Upper lobe of right lung (tissue), 1 donor: ENCODE data around the gene WRNIP1. TPM values are rescaled to one million over a fixed set of nuclear protein-coding genes. Genes with fewer than 3 reads are reported as not detected.

Experiments
- ATAC-seq: fragments of 200-7000 bp; cut with Tn5 transposase; one replicate; pipeline ENCODE4 v1.9.1; 2020; ENCODE audit warnings: mild to moderate bottlenecking, moderate library complexity
- DNase-seq: peaks from one replicate; pipeline ENCODE4 v3.0.0-alpha.2; 2020
- H3K27ac ChIP-seq: fragments of 200-600 bp; one replicate; pipeline ENCODE4 v1.8.0; 2022
- H3K27me3 ChIP-seq: fragments of 200-600 bp; one replicate; pipeline ENCODE4 v1.8.0; 2022; ENCODE audit warnings: mild to moderate bottlenecking
- H3K36me3 ChIP-seq: fragments of 200-600 bp; one replicate; pipeline ENCODE4 v1.8.0; 2022
- H3K4me1 ChIP-seq: fragments of 200-600 bp; one replicate; pipeline ENCODE4 v1.8.0; 2022
- H3K4me3 ChIP-seq: fragments of 200-600 bp; one replicate; pipeline ENCODE4 v1.8.0; 2022; ENCODE audit warnings: mild to moderate bottlenecking
- H3K9me3 ChIP-seq: fragments of 200-600 bp; one replicate; pipeline ENCODE4 v1.8.0; 2022
- intact Hi-C: fragments of 100-400 bp; cut with DNase I; formaldehyde crosslinking; loops from one replicate; pipeline ENCODE4 v1.11.0; 2022
- total RNA-seq: library from RNA; stranded (reverse); fragmentation: NEBNext Ultra II Directional; extraction: Animal tissue kit (Norgen Biotek cat#: 25700); gene quantifications from one replicate; pipeline ENCODE4 v1.2.1, GENCODE V29; 2021
- TF ChIP-seq, protein P1 (sequence below): fragments of 200-600 bp; IDR thresholded peaks from one replicate; pipeline ENCODE4 v1.8.0; 2022; ENCODE audit warnings: antibody characterized with exemption
- donor health status: DM: no; HTN: yes; CAD: no; lungs with severe emphysema.

The WRNIP1 gene
- total RNA-seq, 1 donor from 2014 or later = 42.9 TPM

DNA sequence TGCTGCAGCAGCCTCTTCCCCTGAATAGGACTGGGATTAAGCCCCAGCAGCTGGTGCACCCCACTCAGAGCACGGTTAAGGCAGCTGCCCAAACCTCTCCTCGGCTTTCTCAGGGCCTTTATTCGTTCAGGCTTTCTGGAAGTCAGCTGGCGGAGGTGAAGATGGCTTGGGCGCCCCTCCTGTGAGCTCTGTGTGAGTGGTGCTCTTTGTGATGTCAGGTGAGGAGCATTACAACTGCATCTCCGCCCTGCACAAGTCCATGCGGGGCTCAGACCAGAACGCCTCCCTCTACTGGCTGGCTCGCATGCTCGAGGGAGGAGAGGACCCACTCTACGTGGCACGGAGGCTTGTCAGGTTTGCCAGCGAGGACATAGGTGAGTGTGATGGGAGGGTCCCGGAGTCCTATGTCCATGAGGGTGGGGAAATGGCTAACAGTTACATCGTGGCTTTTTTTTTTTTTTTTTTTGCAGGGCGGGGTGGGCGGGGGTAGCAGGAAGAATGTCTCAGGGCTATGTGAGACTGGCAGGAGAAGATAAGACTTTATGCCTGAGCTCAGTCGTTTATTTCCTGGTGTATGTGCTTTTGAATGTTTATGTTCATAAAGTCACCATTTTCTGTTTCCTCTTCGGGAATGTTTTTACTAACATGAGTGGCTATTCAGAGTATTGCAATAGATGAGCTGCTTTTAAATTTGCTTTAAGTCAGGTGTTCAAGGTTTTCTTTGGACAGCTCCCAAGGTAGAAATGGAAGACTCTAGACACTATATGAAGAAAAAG, 18.2 kb downstream of the WRNIP1 start:
- no peaks in the 10 kb centered on the region for H3K27me3 ChIP-seq
- H3K4me1 ChIP-seq = peaks cover 13% of the 10 kb centered on the region
- no peak overlapping the region for H3K27ac ChIP-seq
- ATAC-seq = peak; percentile 50
- no peaks in the 10 kb centered on the region for H3K9me3 ChIP-seq
- TF ChIP-seq, protein P1, sequence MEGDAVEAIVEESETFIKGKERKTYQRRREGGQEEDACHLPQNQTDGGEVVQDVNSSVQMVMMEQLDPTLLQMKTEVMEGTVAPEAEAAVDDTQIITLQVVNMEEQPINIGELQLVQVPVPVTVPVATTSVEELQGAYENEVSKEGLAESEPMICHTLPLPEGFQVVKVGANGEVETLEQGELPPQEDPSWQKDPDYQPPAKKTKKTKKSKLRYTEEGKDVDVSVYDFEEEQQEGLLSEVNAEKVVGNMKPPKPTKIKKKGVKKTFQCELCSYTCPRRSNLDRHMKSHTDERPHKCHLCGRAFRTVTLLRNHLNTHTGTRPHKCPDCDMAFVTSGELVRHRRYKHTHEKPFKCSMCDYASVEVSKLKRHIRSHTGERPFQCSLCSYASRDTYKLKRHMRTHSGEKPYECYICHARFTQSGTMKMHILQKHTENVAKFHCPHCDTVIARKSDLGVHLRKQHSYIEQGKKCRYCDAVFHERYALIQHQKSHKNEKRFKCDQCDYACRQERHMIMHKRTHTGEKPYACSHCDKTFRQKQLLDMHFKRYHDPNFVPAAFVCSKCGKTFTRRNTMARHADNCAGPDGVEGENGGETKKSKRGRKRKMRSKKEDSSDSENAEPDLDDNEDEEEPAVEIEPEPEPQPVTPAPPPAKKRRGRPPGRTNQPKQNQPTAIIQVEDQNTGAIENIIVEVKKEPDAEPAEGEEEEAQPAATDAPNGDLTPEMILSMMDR = no peak
- no peak overlapping the region for H3K4me3 ChIP-seq
- H3K36me3 ChIP-seq = peaks cover 57% of the 10 kb centered on the region
- intact Hi-C loops = no loop called here
- DNase-seq = no peak

DNA sequence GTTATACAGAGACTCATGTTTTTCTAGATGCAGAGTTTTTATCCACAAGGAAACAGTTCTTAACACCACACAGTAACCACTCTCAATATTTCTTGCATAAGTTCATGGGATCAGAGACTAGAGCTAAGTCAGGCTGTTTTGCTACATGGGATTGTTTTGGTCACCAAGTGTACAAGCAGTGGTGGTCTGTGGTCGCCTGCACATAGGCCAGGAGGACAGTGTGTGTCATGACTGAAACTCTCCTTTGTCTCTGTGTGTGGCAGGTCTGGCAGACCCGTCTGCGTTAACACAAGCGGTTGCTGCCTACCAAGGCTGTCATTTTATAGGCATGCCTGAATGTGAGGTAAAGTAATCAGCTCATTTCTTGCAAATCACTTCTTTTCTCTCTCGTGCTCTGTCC, 18.9 kb downstream of the WRNIP1 start:
- TF ChIP-seq, protein P1 = no peak
- Histone ChIP-seq H3K36me3 (peaks cover 51% of the 10 kb centered on the region), H3K27me3 (no peaks in the 10 kb centered on the region), H3K4me1 (peaks cover 13% of the 10 kb centered on the region), H3K4me3 (no peak overlapping the region), H3K27ac (no peak overlapping the region), H3K9me3 (no peaks in the 10 kb centered on the region)
- intact Hi-C loops = no loop called here
- DNase-seq = no peak
- no peak for ATAC-seq

DNA sequence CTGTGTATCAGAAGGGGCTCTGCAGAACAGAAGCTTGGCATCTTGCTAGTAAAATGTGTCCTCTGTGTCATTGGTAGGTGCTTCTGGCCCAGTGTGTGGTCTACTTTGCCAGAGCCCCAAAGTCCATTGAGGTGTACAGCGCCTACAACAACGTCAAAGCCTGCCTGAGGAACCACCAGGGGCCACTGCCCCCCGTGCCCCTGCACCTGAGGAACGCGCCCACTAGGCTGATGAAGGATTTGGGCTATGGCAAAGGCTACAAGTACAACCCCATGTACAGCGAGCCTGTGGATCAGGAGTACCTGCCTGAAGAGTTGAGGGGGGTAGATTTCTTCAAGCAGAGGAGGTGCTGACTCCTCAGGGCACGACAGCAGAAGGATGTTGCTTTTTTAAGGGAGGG, 19.7 kb downstream of the WRNIP1 start:
- Histone ChIP-seq H3K4me1 (peaks cover 13% of the 10 kb centered on the region), H3K4me3 (no peak overlapping the region), H3K9me3 (no peaks in the 10 kb centered on the region), H3K27ac (no peak overlapping the region), H3K27me3 (no peaks in the 10 kb centered on the region), H3K36me3 (peaks cover 43% of the 10 kb centered on the region)
- intact Hi-C loops = no loop called here
- DNase-seq (no peak), ATAC-seq (no peak)
- TF ChIP-seq, protein P1 = no peak

DNA sequence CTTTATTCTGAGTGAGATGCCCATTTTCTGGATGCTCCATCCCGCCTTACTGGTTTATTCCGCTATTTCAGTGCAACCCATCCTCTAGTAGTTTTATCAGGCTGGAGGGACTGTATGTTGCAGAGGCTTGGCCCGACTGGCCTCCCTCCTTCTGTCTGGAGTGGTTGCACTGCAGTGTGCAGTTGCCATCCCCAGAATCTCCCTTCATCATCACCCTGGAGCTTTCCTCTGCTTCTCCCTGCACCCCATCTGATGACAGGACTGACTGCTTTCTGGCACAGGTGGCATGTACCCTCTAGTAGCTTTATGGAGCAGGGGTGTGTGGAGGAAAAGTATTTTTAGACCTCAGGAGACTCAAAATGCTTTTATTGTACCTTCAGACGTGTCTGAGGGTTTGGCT, 21.1 kb downstream of the WRNIP1 start:
- TF ChIP-seq, protein P1 = no peak
- intact Hi-C loops = no loop called here

DNA sequence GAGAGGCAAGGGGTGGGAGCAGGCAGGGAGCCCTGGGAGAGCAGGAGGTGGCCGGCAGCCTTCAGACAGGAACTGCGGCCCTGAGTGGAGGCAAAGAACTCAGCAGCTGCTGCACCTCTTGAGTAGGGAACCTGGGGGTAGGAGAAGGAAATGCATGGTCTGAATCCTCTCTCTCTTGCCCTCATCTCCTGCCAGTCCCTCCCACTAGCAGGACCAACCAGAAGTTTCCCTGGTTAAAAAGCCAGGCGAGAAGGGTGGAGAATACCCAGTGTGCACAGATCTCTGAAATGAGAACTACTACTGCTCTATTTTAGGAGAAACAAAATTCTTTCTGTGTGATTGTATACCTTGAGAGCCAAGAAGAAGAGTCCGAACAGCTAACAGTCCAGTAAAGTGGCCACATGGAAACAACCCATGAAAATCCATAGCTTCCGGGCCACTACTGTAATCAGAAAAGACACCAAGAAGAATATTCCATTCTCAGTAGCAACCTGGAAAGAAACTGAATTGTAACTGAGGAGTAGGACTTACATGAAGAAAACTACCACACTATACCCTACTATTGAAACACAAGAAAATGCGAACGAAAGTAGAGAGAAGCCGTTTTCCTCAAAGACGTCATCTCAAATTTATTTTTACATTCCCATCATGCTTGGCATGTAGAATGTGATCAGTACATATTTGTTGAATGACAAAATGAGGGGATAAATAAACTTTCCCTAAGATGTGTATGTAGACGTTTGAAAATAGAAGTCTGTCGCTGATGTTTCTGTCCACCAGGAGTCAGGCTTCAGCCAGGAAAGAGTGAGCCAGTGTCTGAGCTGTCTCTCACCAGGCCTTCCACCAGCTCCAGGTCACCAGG, 25.6 kb downstream of the WRNIP1 start:
- peaks cover 25% of the 10 kb centered on the region for H3K4me1 ChIP-seq
- H3K4me3 ChIP-seq = no peak overlapping the region
- intact Hi-C loops = loop anchor here (10.0 kb wide), 1 partner anchor 144 kb away; no protein-coding TSS in a partner anchor
- no peaks in the 10 kb centered on the region for H3K9me3 ChIP-seq
- ATAC-seq = peak; percentile 87
- TF ChIP-seq, protein P1 = peak; percentile 79
- H3K27me3 ChIP-seq = no peaks in the 10 kb centered on the region
- no peak for DNase-seq
- H3K27ac ChIP-seq = peak overlapping the region; percentile 71
- H3K36me3 ChIP-seq = peaks cover 15% of the 10 kb centered on the region

More for the DNA sequence above, 21.1 kb downstream of the WRNIP1 start:
- H3K4me3 ChIP-seq = no peak overlapping the region
- no peaks in the 10 kb centered on the region for H3K27me3 ChIP-seq
- DNase-seq (no peak), ATAC-seq (no peak)
- peaks cover 19% of the 10 kb centered on the region for H3K4me1 ChIP-seq
- peaks cover 29% of the 10 kb centered on the region for H3K36me3 ChIP-seq
- H3K9me3 ChIP-seq = no peaks in the 10 kb centered on the region
- no peak overlapping the region for H3K27ac ChIP-seq
